Neural cell (in vitro differentiated cells): ENCODE results near the gene IFIT1B. TPM values are rescaled to one million over a fixed set of nuclear protein-coding genes. Genes with fewer than 3 reads are reported as not detected.
"Not testable (repeated sequence)": the region's sequence is repeated elsewhere in the genome, so short reads cannot be mapped to it uniquely, and the experiment has no call there.

Source experiments
- H2AFZ ChIP-seq: fragments of 200-600, 300-800 bp; sonication (generic), shearing (Covaris generic); 2 replicates; pipeline ENCODE4 v1.6.0; 2014; ENCODE audit warnings: low read depth, mild to moderate bottlenecking, antibody characterized with exemption, low read length, moderate library complexity
- H3F3A ChIP-seq: fragments of 200-600 bp; shearing (Covaris generic); 2 replicates; pipeline ENCODE4 v1.6.1; 2016; ENCODE audit warnings: mild to moderate bottlenecking, moderate library complexity, mixed read lengths, antibody characterized with exemption, low read length; ENCODE audit not compliant: insufficient read depth, poor library complexity, severe bottlenecking
- H3K27ac ChIP-seq: fragments of 200-600, 300-800 bp; sonication (generic), shearing (Covaris generic); 2 replicates; pipeline ENCODE4 v1.5.1; 2014; ENCODE audit warnings: mild to moderate bottlenecking, low read length, moderate library complexity
- H3K27me3 ChIP-seq: fragments of 300-800, 200-600 bp; sonication (generic), shearing (Covaris generic); 2 replicates; pipeline ENCODE4 v1.6.0; 2014; ENCODE audit warnings: mild to moderate bottlenecking, low read depth, low read length, moderate library complexity; ENCODE audit not compliant: insufficient read depth
- H3K36me3 ChIP-seq: fragments of 300-800, 200-600 bp; sonication (generic), shearing (Covaris generic); 2 replicates; pipeline ENCODE4 v1.5.1; 2014; ENCODE audit warnings: mild to moderate bottlenecking, antibody characterized with exemption, low read length, moderate library complexity; ENCODE audit not compliant: insufficient read depth
- H3K4me2 ChIP-seq: fragments of 300-800, 200-600 bp; sonication (generic), shearing (Covaris generic); 2 replicates; pipeline ENCODE4 v1.6.0; 2014; ENCODE audit warnings: mild to moderate bottlenecking, low read length
- H3K4me3 ChIP-seq: fragments of 300-800, 200-600 bp; sonication (generic), shearing (Covaris generic); 2 replicates; pipeline ENCODE4 v1.5.1; 2014; ENCODE audit warnings: mild to moderate bottlenecking, low read length, moderate library complexity
- H3K79me2 ChIP-seq: fragments of 200-600 bp; shearing (Covaris generic); replicated peaks from 2 replicates; pipeline ENCODE4 v1.6.0; 2014; ENCODE audit warnings: mild to moderate bottlenecking, low read length, moderate library complexity; ENCODE audit not compliant: insufficient read depth
- H3K9ac ChIP-seq: fragments of 300-800, 200-600 bp; sonication (generic), shearing (Covaris generic); 2 replicates; pipeline ENCODE4 v1.6.1; 2016; ENCODE audit warnings: mild to moderate bottlenecking, low read length, mixed read lengths
- H3K9me2 ChIP-seq: fragments of 200-600 bp; shearing (Covaris generic); 2 replicates; pipeline ENCODE4 v1.6.1; 2016; ENCODE audit warnings: mild to moderate bottlenecking, low read length, mixed read lengths; ENCODE audit not compliant: insufficient read depth
- H3K9me3 ChIP-seq: fragments of 200-600, 300-800 bp; sonication (generic), shearing (Covaris generic); 2 replicates; pipeline ENCODE4 v1.6.1; 2016; ENCODE audit warnings: mild to moderate bottlenecking, mixed run types, low read length, moderate library complexity, mixed read lengths
- H4K20me1 ChIP-seq: fragments of 200-600 bp; shearing (Covaris generic); 2 replicates; pipeline ENCODE4 v1.6.1; 2016; ENCODE audit warnings: mild to moderate bottlenecking, mixed run types; ENCODE audit not compliant: insufficient read depth
- EP300 ChIP-seq: fragments of 450-650 bp; conservative IDR thresholded peaks from 2 replicates; pipeline ENCODE4 v1.6.1; 2014; ENCODE audit warnings: antibody characterized with exemption, mild to moderate bottlenecking, moderate library complexity; ENCODE audit not compliant: poor library complexity, severe bottlenecking
- EZH2 ChIP-seq: fragments of 200-600, 300-800 bp; shearing (Covaris generic), sonication (generic); IDR thresholded peaks from 2 replicates; pipeline ENCODE4 v1.6.1; 2014; ENCODE audit warnings: antibody characterized with exemption, low read length, borderline replicate concordance, mild to moderate bottlenecking; ENCODE audit not compliant: insufficient read depth, poor library complexity, severe bottlenecking
- MXI1 ChIP-seq: fragments of 450-650 bp; conservative IDR thresholded peaks from 2 replicates; pipeline ENCODE4 v1.6.1; 2014; ENCODE audit warnings: antibody characterized with exemption, mild to moderate bottlenecking; ENCODE audit not compliant: poor library complexity, severe bottlenecking
- POLR2AphosphoS5 ChIP-seq: IDR thresholded peaks from 2 replicates; pipeline ENCODE4 v1.6.1; 2012
- RAD21 ChIP-seq: fragments of 450-650 bp; conservative IDR thresholded peaks from 2 replicates; pipeline ENCODE4 v1.6.1; 2014; ENCODE audit warnings: antibody characterized with exemption, mild to moderate bottlenecking, moderate library complexity
- SMC3 ChIP-seq: fragments of 450-650 bp; conservative IDR thresholded peaks from 2 replicates; pipeline ENCODE4 v1.6.1; 2014; ENCODE audit warnings: antibody characterized with exemption, mild to moderate bottlenecking, moderate library complexity; ENCODE audit not compliant: poor library complexity
- TAF1 ChIP-seq: IDR thresholded peaks from 2 replicates; pipeline ENCODE4 v1.6.1; 2012; ENCODE audit warnings: low read depth
- polyA plus RNA-seq: library from polyadenylated mRNA; depleted of rRNA; stranded (reverse); fragments of >200 nt; gene quantifications from 2 replicates; pipeline ENCODE4 v1.2.3, GENCODE V29; 2014
- TF ChIP-seq, protein P1 (sequence below): fragments of 450-650 bp; IDR thresholded peaks from 2 replicates; pipeline ENCODE4 v1.5.1; 2014; ENCODE audit warnings: antibody characterized with exemption, mild to moderate bottlenecking, moderate library complexity; ENCODE audit not compliant: poor library complexity, severe bottlenecking
- TF ChIP-seq, protein P2 (sequence below): IDR thresholded peaks from 2 replicates; pipeline ENCODE4 v1.6.1; 2012; ENCODE audit warnings: borderline replicate concordance

Gene IFIT1B
- polyA plus RNA-seq, 1 donor from 2014 or later: not detected

DNA sequence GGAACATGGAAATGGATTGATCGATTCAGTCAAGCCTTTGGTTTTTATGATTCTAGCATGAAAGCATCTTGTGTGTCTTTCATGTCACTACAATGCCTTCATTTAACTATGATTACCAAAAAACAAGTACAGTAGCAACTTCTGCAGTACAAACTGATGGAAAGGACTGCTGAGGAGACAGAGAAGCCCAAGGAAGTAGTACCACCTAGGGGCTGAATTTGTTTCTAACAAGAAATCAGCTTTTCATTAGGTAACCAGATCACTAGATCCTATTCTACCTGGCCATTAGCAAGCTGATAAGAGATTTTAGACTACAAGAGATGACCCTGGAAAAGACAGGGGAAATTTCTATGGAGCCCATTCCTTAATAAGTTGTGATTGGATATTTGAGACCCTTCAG lies 11.4 kb downstream of the IFIT1B start:
- no peak overlapping the region for H3K27ac ChIP-seq
- H3K9me3 ChIP-seq: no peaks in the 10 kb centered on the region
- H3F3A ChIP-seq: no peaks in the 10 kb centered on the region
- no peak overlapping the region for H3K4me3 ChIP-seq
- H3K9ac ChIP-seq: no peak overlapping the region
- no peaks in the 10 kb centered on the region for H4K20me1 ChIP-seq
- no peak overlapping the region for H2AFZ ChIP-seq
- TF ChIP-seq TAF1 (no peak), RAD21 (peak; percentile 53), MXI1 (no peak), POLR2AphosphoS5 (no peak), SMC3 (peak; percentile 21), EZH2 (no peak), EP300 (no peak)
- TF ChIP-seq, protein P1, sequence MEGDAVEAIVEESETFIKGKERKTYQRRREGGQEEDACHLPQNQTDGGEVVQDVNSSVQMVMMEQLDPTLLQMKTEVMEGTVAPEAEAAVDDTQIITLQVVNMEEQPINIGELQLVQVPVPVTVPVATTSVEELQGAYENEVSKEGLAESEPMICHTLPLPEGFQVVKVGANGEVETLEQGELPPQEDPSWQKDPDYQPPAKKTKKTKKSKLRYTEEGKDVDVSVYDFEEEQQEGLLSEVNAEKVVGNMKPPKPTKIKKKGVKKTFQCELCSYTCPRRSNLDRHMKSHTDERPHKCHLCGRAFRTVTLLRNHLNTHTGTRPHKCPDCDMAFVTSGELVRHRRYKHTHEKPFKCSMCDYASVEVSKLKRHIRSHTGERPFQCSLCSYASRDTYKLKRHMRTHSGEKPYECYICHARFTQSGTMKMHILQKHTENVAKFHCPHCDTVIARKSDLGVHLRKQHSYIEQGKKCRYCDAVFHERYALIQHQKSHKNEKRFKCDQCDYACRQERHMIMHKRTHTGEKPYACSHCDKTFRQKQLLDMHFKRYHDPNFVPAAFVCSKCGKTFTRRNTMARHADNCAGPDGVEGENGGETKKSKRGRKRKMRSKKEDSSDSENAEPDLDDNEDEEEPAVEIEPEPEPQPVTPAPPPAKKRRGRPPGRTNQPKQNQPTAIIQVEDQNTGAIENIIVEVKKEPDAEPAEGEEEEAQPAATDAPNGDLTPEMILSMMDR: peak; percentile 40
- TF ChIP-seq, protein P2, sequence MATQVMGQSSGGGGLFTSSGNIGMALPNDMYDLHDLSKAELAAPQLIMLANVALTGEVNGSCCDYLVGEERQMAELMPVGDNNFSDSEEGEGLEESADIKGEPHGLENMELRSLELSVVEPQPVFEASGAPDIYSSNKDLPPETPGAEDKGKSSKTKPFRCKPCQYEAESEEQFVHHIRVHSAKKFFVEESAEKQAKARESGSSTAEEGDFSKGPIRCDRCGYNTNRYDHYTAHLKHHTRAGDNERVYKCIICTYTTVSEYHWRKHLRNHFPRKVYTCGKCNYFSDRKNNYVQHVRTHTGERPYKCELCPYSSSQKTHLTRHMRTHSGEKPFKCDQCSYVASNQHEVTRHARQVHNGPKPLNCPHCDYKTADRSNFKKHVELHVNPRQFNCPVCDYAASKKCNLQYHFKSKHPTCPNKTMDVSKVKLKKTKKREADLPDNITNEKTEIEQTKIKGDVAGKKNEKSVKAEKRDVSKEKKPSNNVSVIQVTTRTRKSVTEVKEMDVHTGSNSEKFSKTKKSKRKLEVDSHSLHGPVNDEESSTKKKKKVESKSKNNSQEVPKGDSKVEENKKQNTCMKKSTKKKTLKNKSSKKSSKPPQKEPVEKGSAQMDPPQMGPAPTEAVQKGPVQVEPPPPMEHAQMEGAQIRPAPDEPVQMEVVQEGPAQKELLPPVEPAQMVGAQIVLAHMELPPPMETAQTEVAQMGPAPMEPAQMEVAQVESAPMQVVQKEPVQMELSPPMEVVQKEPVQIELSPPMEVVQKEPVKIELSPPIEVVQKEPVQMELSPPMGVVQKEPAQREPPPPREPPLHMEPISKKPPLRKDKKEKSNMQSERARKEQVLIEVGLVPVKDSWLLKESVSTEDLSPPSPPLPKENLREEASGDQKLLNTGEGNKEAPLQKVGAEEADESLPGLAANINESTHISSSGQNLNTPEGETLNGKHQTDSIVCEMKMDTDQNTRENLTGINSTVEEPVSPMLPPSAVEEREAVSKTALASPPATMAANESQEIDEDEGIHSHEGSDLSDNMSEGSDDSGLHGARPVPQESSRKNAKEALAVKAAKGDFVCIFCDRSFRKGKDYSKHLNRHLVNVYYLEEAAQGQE: no peak
- no peak overlapping the region for H3K4me2 ChIP-seq
- H3K79me2 ChIP-seq: no peaks in the 10 kb centered on the region
- H3K36me3 ChIP-seq: no peaks in the 10 kb centered on the region
- no peaks in the 10 kb centered on the region for H3K9me2 ChIP-seq
- no peaks in the 10 kb centered on the region for H3K27me3 ChIP-seq

- Histone ChIP-seq H3K4me3 (no peak overlapping the region), H3K9me3 (no peaks in the 10 kb centered on the region), H4K20me1 (no peaks in the 10 kb centered on the region), H3K9me2 (no peaks in the 10 kb centered on the region), H3K27me3 (no peaks in the 10 kb centered on the region), H3K9ac (no peak overlapping the region), H3K36me3 (no peaks in the 10 kb centered on the region), H3F3A (no peaks in the 10 kb centered on the region), H3K27ac (no peak overlapping the region), H3K79me2 (no peaks in the 10 kb centered on the region), H2AFZ (no peak overlapping the region), H3K4me2 (no peak overlapping the region)
- TF ChIP-seq EP300 (no peak), SMC3 (no peak), RAD21 (no peak), MXI1 (no peak), EZH2 (no peak)
- TF ChIP-seq, protein P1: no peak
These were observed 12.8 kb downstream of the IFIT1B start for GRCh38 chr10:89390476-89391225.

DNA sequence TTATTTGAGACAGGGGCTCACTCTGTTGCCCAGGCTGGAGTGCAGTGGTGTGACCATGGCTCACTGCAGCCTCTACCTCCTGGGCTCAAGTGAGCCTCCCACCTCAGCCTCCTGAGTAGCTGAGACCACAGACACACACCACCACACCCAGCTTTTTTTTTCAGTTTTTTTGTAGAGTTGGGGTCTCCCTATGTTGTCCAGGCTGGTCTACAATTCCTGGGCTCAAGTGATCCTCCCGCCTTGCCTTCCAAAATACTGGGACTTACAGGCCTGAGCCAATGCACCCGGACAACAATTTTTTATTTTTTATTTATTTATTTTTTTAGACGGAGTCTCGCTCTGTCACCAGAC lies 13.3 kb downstream of the IFIT1B start:
- H3K9me2 ChIP-seq, H3K36me3 ChIP-seq, H3K4me2 ChIP-seq, H3K27me3 ChIP-seq, H3K27ac ChIP-seq, H2AFZ ChIP-seq, H3K9me3 ChIP-seq, H3F3A ChIP-seq, H3K4me3 ChIP-seq, H4K20me1 ChIP-seq, H3K9ac ChIP-seq, H3K79me2 ChIP-seq: not testable (repeated sequence)
